CD4-positive, alpha-beta memory T cell (primary cell): ENCODE results near the gene LRP1B. TPM values are rescaled to one million over a fixed set of nuclear protein-coding genes. Genes with fewer than 3 reads are reported as not detected.

Source experiments
- CTCF ChIA-PET: fragments of 350-600 bp; sonication (Branson Sonifier 250); formaldehyde crosslinking; loops from one replicate; lab custom pipeline; 2021; ENCODE audit warnings: inconsistent platforms; ENCODE audit not compliant: partially characterized antibody; lab: Charles Lee
- POLR2A ChIA-PET: fragments of 350-600 bp; sonication (Branson Sonifier 250); formaldehyde crosslinking; loops from one replicate; lab custom pipeline; 2021; ENCODE audit not compliant: partially characterized antibody; lab: Charles Lee
- DNase-seq, 5 donors: peaks; one replicate each; pipeline versions ENCODE4 v3.0.0 to v3.0.0-alpha.2; 2020 to 2022; ENCODE audit warnings: mixed read lengths in 1 of 5
- H3K27ac ChIP-seq: one replicate; pipeline ENCODE4 v1.7.0; 2013; ENCODE audit warnings: low read depth, low read length
- H3K27me3 ChIP-seq: 2 replicates; pipeline ENCODE4 v1.7.0; 2013; ENCODE audit warnings: mild to moderate bottlenecking, low read length, moderate library complexity; ENCODE audit not compliant: insufficient read depth
- H3K36me3 ChIP-seq: 2 replicates; pipeline ENCODE4 v1.7.0; 2013; ENCODE audit warnings: mild to moderate bottlenecking, low read length, moderate library complexity; ENCODE audit not compliant: insufficient read depth
- H3K4me1 ChIP-seq: 2 replicates; pipeline ENCODE4 v1.7.0; 2013; ENCODE audit warnings: mild to moderate bottlenecking, low read length, moderate library complexity; ENCODE audit not compliant: insufficient read depth
- H3K4me3 ChIP-seq, 2 donors: one replicate each; pipeline ENCODE4 v1.7.0; 2013; ENCODE audit warnings: low read length in 2 of 2, mild to moderate bottlenecking in 1 of 2
- H3K9me3 ChIP-seq, 2 donors: one replicate each; pipeline ENCODE4 v1.7.0; 2013; ENCODE audit warnings: low read length in 2 of 2, control low read depth in 1 of 2; ENCODE audit not compliant: control insufficient read depth in 1 of 2
- H3K27ac Mint-ChIP-seq, 7 donors: one replicate each; pipeline ENCODE4 v1.8.0; 2020 to 2021; ENCODE audit warnings: mixed read lengths in 7 of 7, mild to moderate bottlenecking in 6 of 7, inconsistent platforms in 3 of 7, moderate library complexity in 3 of 7
- H3K27me3 Mint-ChIP-seq, 2 donors: one replicate each; pipeline ENCODE4 v1.8.0; 2020 to 2021; ENCODE audit warnings: mixed read lengths in 2 of 2
- H3K36me3 Mint-ChIP-seq, 2 donors: one replicate each; pipeline ENCODE4 v1.8.0; 2020 to 2021; ENCODE audit warnings: mixed read lengths in 2 of 2, inconsistent platforms in 1 of 2, mild to moderate bottlenecking in 1 of 2
- H3K4me1 Mint-ChIP-seq, 4 donors: one replicate each; pipeline ENCODE4 v1.8.0; 2020 to 2021; ENCODE audit warnings: mixed read lengths in 4 of 4, mild to moderate bottlenecking in 1 of 4
- H3K4me3 Mint-ChIP-seq, 8 donors: one replicate each; pipeline ENCODE4 v1.8.0; 2020 to 2021; ENCODE audit warnings: mixed read lengths in 8 of 8, mild to moderate bottlenecking in 7 of 8, moderate library complexity in 6 of 8, inconsistent platforms in 3 of 8
- H3K9me3 Mint-ChIP-seq, 8 donors: one replicate each; pipeline ENCODE4 v1.8.0; 2020 to 2021; ENCODE audit warnings: mixed read lengths in 8 of 8, mild to moderate bottlenecking in 5 of 8, inconsistent platforms in 3 of 8, moderate library complexity in 1 of 8
- intact Hi-C: fragments of 100-400 bp; cut with micrococcal nuclease; formaldehyde crosslinking; loops from one replicate; pipeline ENCODE4 v1.15.1; 2023
- polyA plus RNA-seq, 2 donors: library from polyadenylated mRNA; unstranded; fragments of 300-500 nt; fragmentation: Illumina TruSeq; gene quantifications; one replicate each; pipeline ENCODE4 v1.2.3, GENCODE V29; 2021
- total RNA-seq, 2 experiments: library from RNA; stranded (reverse); gene quantifications; one replicate each; pipeline ENCODE4 v1.2.3, GENCODE V29; 2021

Gene LRP1B
- total and polyA plus RNA-seq, 4 experiments from 2014 or later: not detected

- Histone ChIP-seq H3K4me3 (no peak overlapping the region), H3K27ac (no peak overlapping the region), H3K4me1 (no peaks in the 10 kb centered on the region), H3K27me3 (no peaks in the 10 kb centered on the region), H3K9me3 (no peaks in the 10 kb centered on the region), H3K36me3 (no peaks in the 10 kb centered on the region)
- intact Hi-C loops: no loop called here
- DNase-seq: no peak
- ChIA-PET POLR2A (no interaction called here), CTCF (no interaction called here)
- Mint-ChIP-seq H3K36me3 (no peaks in the 10 kb centered on the region), H3K27me3 (no peaks in the 10 kb centered on the region), H3K4me1 (no peaks in the 10 kb centered on the region), H3K27ac (no peak overlapping the region), H3K9me3 (peaks cover 0 to 21% (median 4%) of the 10 kb centered on the region in 8 donors), H3K4me3 (no peak overlapping the region)
These were observed 1545.8 kb downstream of the LRP1B start for GRCh38 chr2:140585016-140585415.

GRCh38 chr2:140584471-140584870 lies 1546.3 kb downstream of the LRP1B start:
- POLR2A ChIA-PET: no interaction called here
- Histone ChIP-seq H3K9me3 (no peaks in the 10 kb centered on the region), H3K36me3 (no peaks in the 10 kb centered on the region), H3K4me1 (no peaks in the 10 kb centered on the region), H3K27me3 (no peaks in the 10 kb centered on the region), H3K4me3 (no peak overlapping the region), H3K27ac (no peak overlapping the region)
- H3K4me1 Mint-ChIP-seq: no peaks in the 10 kb centered on the region
- H3K36me3 Mint-ChIP-seq: no peaks in the 10 kb centered on the region
- intact Hi-C loops: no loop called here
- no peaks in the 10 kb centered on the region for H3K27me3 Mint-ChIP-seq
- peaks cover 0 to 21% (median 4%) of the 10 kb centered on the region in 8 donors for H3K9me3 Mint-ChIP-seq
- H3K27ac Mint-ChIP-seq: no peak overlapping the region
- DNase-seq: no peak
- no peak overlapping the region for H3K4me3 Mint-ChIP-seq
- CTCF ChIA-PET: no interaction called here

- no peak for DNase-seq
- intact Hi-C loops: no loop called here
- Histone ChIP-seq H3K4me3 (no peak overlapping the region), H3K27me3 (no peaks in the 10 kb centered on the region), H3K4me1 (no peaks in the 10 kb centered on the region), H3K36me3 (no peaks in the 10 kb centered on the region), H3K27ac (no peak overlapping the region), H3K9me3 (no peaks in the 10 kb centered on the region)
- H3K4me1 Mint-ChIP-seq: no peaks in the 10 kb centered on the region
- H3K36me3 Mint-ChIP-seq: no peaks in the 10 kb centered on the region
- H3K4me3 Mint-ChIP-seq: no peak overlapping the region
- ChIA-PET POLR2A (no interaction called here), CTCF (interaction anchor here (1.1 kb wide), 1 partner anchor 40 kb away, joined by 3 read pairs; no protein-coding TSS in a partner anchor)
- H3K27ac Mint-ChIP-seq: no peak overlapping the region
- H3K9me3 Mint-ChIP-seq: peaks cover 0 to 18% (median 9%) of the 10 kb centered on the region in 8 donors
- H3K27me3 Mint-ChIP-seq: no peaks in the 10 kb centered on the region
These were observed 1550.2 kb downstream of the LRP1B start for GRCh38 chr2:140580532-140581151.

GRCh38 chr2:140577453-140577852 lies 1553.4 kb downstream of the LRP1B start:
- Mint-ChIP-seq H3K4me3 (no peak overlapping the region), H3K27ac (no peak overlapping the region), H3K27me3 (no peaks in the 10 kb centered on the region), H3K9me3 (peaks cover 0 to 24% (median 9%) of the 10 kb centered on the region in 8 donors), H3K4me1 (no peaks in the 10 kb centered on the region), H3K36me3 (no peaks in the 10 kb centered on the region)
- H3K4me1 ChIP-seq: no peaks in the 10 kb centered on the region
- no peaks in the 10 kb centered on the region for H3K27me3 ChIP-seq
- intact Hi-C loops: no loop called here
- H3K9me3 ChIP-seq: no peaks in the 10 kb centered on the region
- CTCF ChIA-PET: no interaction called here
- no peak overlapping the region for H3K27ac ChIP-seq
- H3K4me3 ChIP-seq: no peak overlapping the region
- H3K36me3 ChIP-seq: no peaks in the 10 kb centered on the region
- POLR2A ChIA-PET: no interaction called here
- no peak for DNase-seq

GRCh38 chr2:140567734-140568133 lies 1563.1 kb downstream of the LRP1B start:
- Histone ChIP-seq H3K27me3 (no peaks in the 10 kb centered on the region), H3K36me3 (no peaks in the 10 kb centered on the region), H3K27ac (no peak overlapping the region), H3K9me3 (no peaks in the 10 kb centered on the region), H3K4me1 (no peaks in the 10 kb centered on the region), H3K4me3 (no peak overlapping the region)
- ChIA-PET POLR2A (no interaction called here), CTCF (no interaction called here)
- Mint-ChIP-seq H3K27ac (no peak overlapping the region), H3K4me1 (no peaks in the 10 kb centered on the region), H3K9me3 (peaks cover 0 to 20% (median 7%) of the 10 kb centered on the region in 8 donors), H3K36me3 (no peaks in the 10 kb centered on the region), H3K4me3 (no peak overlapping the region), H3K27me3 (no peaks in the 10 kb centered on the region)
- no peak for DNase-seq
- intact Hi-C loops: no loop called here

- ChIA-PET POLR2A (no interaction called here), CTCF (no interaction called here)
- Histone ChIP-seq H3K9me3 (no peaks in the 10 kb centered on the region), H3K27ac (no peak overlapping the region), H3K4me3 (no peak overlapping the region), H3K36me3 (no peaks in the 10 kb centered on the region), H3K27me3 (no peaks in the 10 kb centered on the region), H3K4me1 (no peaks in the 10 kb centered on the region)
- intact Hi-C loops: no loop called here
- H3K27ac Mint-ChIP-seq: peak overlapping the region in 1 of 7 donors; percentile 66
- H3K4me3 Mint-ChIP-seq: no peak overlapping the region
- H3K36me3 Mint-ChIP-seq: no peaks in the 10 kb centered on the region
- H3K27me3 Mint-ChIP-seq: no peaks in the 10 kb centered on the region
- H3K4me1 Mint-ChIP-seq: no peaks in the 10 kb centered on the region
- peaks cover 0 to 22% (median 7%) of the 10 kb centered on the region in 8 donors for H3K9me3 Mint-ChIP-seq
- no peak for DNase-seq
These were observed 1565.1 kb downstream of the LRP1B start for GRCh38 chr2:140565756-140566155.

GRCh38 chr2:140555701-140556100 lies 1575.1 kb downstream of the LRP1B start:
- no peaks in the 10 kb centered on the region for H3K4me1 Mint-ChIP-seq
- no peak for DNase-seq
- no peaks in the 10 kb centered on the region for H3K27me3 Mint-ChIP-seq
- no peaks in the 10 kb centered on the region for H3K36me3 ChIP-seq
- CTCF ChIA-PET: no interaction called here
- no peaks in the 10 kb centered on the region for H3K27me3 ChIP-seq
- H3K4me3 Mint-ChIP-seq: no peak overlapping the region
- no peak overlapping the region for H3K27ac ChIP-seq
- POLR2A ChIA-PET: no interaction called here
- peaks cover 0 to 24% (median 2%) of the 10 kb centered on the region in 8 donors for H3K9me3 Mint-ChIP-seq
- intact Hi-C loops: no loop called here
- H3K4me3 ChIP-seq: no peak overlapping the region
- no peaks in the 10 kb centered on the region for H3K36me3 Mint-ChIP-seq
- H3K27ac Mint-ChIP-seq: no peak overlapping the region
- H3K9me3 ChIP-seq: no peaks in the 10 kb centered on the region
- H3K4me1 ChIP-seq: no peaks in the 10 kb centered on the region
